ENCODE data around the gene SLC20A1.
A peak's percentile ranks its signal among the peaks of the same experiment; 100 is the strongest.

The SLC20A1 gene

GRCh38 chr2:112693596-112693995 lies 47.9 kb downstream of the SLC20A1 start:
- H3K4me3 ChIP-seq (replicated peaks in 1 of 2; ENCODE audit: low read depth in 2 of 2, low read length in 2 of 2), result no peak overlapping the region
- no peak for DNase-seq (ENCODE audit: low read depth in 2 of 2)
- no peak for TF ChIP-seq CTCF (IDR thresholded peaks at IDR 0.05; ENCODE audit: low read depth, low read length)

- no peak overlapping the region for H3K4me3 ChIP-seq (replicated peaks in 1 of 2; ENCODE audit: low read depth in 2 of 2, low read length in 2 of 2)
- TF ChIP-seq CTCF (IDR thresholded peaks at IDR 0.05; ENCODE audit: low read depth, low read length), result no peak
- no peak for DNase-seq (ENCODE audit: low read depth in 2 of 2)
Measured at GRCh38 chr2:112694182-112694581, 48.4 kb downstream of the SLC20A1 start.

GRCh38 chr2:112698834-112699515 lies 53.2 kb downstream of the SLC20A1 start:
- no peak for DNase-seq (ENCODE audit: low read depth in 2 of 2)
- H3K4me3 ChIP-seq (replicated peaks in 1 of 2; ENCODE audit: low read depth in 2 of 2, low read length in 2 of 2), result no peak overlapping the region
- TF ChIP-seq CTCF (IDR thresholded peaks at IDR 0.05; ENCODE audit: low read depth, low read length), result no peak

GRCh38 chr2:112699984-112700667 lies 54.4 kb downstream of the SLC20A1 start:
- H3K4me3 ChIP-seq (replicated peaks in 1 of 2; ENCODE audit: low read depth in 2 of 2, low read length in 2 of 2), result no peak overlapping the region
- no peak for DNase-seq (ENCODE audit: low read depth in 2 of 2)
- TF ChIP-seq CTCF (IDR thresholded peaks at IDR 0.05; ENCODE audit: low read depth, low read length), result no peak

- H3K4me3 ChIP-seq (replicated peaks in 1 of 2; ENCODE audit: low read depth in 2 of 2, low read length in 2 of 2), result no peak overlapping the region
- no peak for TF ChIP-seq CTCF (IDR thresholded peaks at IDR 0.05; ENCODE audit: low read depth, low read length)
- peak in 1 of 2 donors; percentile 56 for DNase-seq (ENCODE audit: low read depth in 2 of 2)
Measured at GRCh38 chr2:112701052-112701451, 55.3 kb downstream of the SLC20A1 start.

GRCh38 chr2:112703684-112704083 lies 57.9 kb downstream of the SLC20A1 start:
- no peak for DNase-seq (ENCODE audit: low read depth in 2 of 2)

More at GRCh38 chr2:112703684-112704083, 57.9 kb downstream of the SLC20A1 start:
- H3K4me3 ChIP-seq (replicated peaks in 1 of 2; ENCODE audit: low read depth in 2 of 2, low read length in 2 of 2), result no peak overlapping the region
- no peak for TF ChIP-seq CTCF (IDR thresholded peaks at IDR 0.05; ENCODE audit: low read depth, low read length)

All from cardiac fibroblast (primary cell).